ENCODE data around the gene SUSD6. TPM values are rescaled to one million over a fixed set of nuclear protein-coding genes. Genes with fewer than 3 reads are reported as not detected.

SUSD6 gene
- total and polyA plus RNA-seq, 2 experiments from 2014 or later = 2.8 to 3.4 TPM

- TF ChIP-seq ZNF462 (CRISPR knock-in tag; IDR thresholded peaks at IDR 0.05) = no peak
Measured at GRCh38 chr14:69582212-69582611, 29.2 kb upstream of the SUSD6 start (continued).

GRCh38 chr14:69582829-69583228 lies 28.6 kb upstream of the SUSD6 start:
- H3K36me3 Mint-ChIP-seq (ENCODE audit: low read depth) = no peaks in the 10 kb centered on the region
- no peak overlapping the region for H2AFZ ChIP-seq
- H3K27me3 Mint-ChIP-seq (ENCODE audit: insufficient read depth, low read depth, poor library complexity) = peaks cover 11% of the 10 kb centered on the region
- no peaks in the 10 kb centered on the region for H3K4me1 ChIP-seq (ENCODE audit: insufficient read depth)
- no peaks in the 10 kb centered on the region for H3K27me3 ChIP-seq (ENCODE audit: insufficient read depth)
- DNase-seq (ENCODE audit: low spot score) = no peak
- no peaks in the 10 kb centered on the region; the same call in 2 of the 3 replicates for H3K4me1 Mint-ChIP-seq
- no peaks in the 10 kb centered on the region for H3K36me3 ChIP-seq (ENCODE audit: insufficient read depth)
- H3K4me3 ChIP-seq = no peak overlapping the region
- no peak overlapping the region for H3K27ac Mint-ChIP-seq
- no peak for ATAC-seq
- no peak overlapping the region for H3K27ac ChIP-seq (ENCODE audit: low read depth)
- no peaks in the 10 kb centered on the region for H3K9me3 Mint-ChIP-seq
- H3K4me2 ChIP-seq = no peak overlapping the region
- no peaks in the 10 kb centered on the region for H3F3A ChIP-seq (replicated peaks; ENCODE audit: low read depth)
- no peak overlapping the region for H3K4me3 Mint-ChIP-seq
- no peaks in the 10 kb centered on the region for H4K20me1 ChIP-seq (replicated peaks; ENCODE audit: insufficient read depth)
- H3K9me2 ChIP-seq (ENCODE audit: insufficient read depth) = no peaks in the 10 kb centered on the region
- TF ChIP-seq ZNF462 (CRISPR knock-in tag; IDR thresholded peaks at IDR 0.05) = no peak
- no peak for TF ChIP-seq ETS1 (IDR thresholded peaks at IDR 0.05)
- no peak for TF ChIP-seq JUNB (IDR thresholded peaks at IDR 0.05; ENCODE audit: unreplicated experiment)
- no peak for TF ChIP-seq POLR2AphosphoS5 (IDR thresholded peaks at IDR 0.05; ENCODE audit: low read depth)
- no peak for TF ChIP-seq NANOG (IDR thresholded peaks at IDR 0.05; ENCODE audit: borderline replicate concordance)
- H3K79me2 ChIP-seq (replicated peaks; ENCODE audit: insufficient read depth) = no peaks in the 10 kb centered on the region

Measured in GM23338 (cell line).